Measurements from ENCODE around the gene RIMS4.
A peak's percentile ranks its signal among the peaks of the same experiment; 100 is the strongest.

RIMS4 gene

DNA sequence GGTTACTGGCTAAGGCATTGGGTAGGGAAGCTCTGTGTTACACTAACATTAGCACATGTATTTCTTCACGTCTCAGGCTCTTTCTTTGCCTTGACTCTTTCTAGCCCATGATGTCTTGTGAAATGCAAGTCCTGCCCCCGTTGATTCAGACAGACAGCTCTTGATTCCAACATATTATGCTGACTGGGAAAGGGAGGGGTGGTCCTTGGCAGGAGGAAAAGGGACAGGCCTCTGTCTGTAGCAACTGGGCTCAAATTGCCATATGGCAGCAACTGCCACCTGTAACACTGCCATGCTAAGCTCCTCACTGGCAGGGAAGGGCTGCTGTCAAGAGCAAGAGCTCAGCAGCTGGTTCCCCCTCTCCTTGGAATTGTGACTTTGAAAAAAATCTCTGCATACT is 70.4 kb downstream of the RIMS4 start:
- no peak for DNase-seq (ENCODE audit: low spot score)

DNA sequence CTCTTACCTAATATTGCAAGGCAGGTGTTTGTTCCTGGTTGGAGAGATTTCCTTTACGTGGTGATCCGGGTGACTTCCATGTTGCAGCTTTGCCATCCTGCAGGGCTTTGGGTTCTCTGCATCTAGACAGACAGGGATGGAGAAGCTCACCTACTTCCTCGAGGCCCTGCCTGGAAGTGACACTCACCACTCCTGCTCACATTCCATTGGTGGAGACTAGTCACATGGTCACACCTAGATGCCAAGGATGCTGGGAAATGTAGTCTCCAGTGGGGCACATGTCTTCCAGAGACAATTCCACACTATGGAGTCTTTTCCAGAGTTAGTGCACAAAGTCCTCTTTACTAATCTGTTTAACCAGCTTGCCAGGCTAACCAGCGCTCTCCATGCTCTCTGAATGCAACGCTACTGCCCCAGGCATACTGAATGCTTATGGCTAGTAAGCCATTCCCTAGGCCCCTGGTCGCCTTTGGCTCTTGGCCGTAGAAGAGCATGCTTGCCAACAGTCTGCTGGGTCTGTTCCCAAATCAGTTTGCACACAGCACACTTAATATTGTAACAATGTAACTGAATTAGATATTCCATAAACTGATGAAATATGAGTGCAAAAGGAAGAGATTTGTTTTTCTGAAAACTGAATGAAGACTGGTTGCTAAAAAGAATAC is 71.4 kb downstream of the RIMS4 start:
- DNase-seq (ENCODE audit: low spot score), result peak; percentile 71

DNA sequence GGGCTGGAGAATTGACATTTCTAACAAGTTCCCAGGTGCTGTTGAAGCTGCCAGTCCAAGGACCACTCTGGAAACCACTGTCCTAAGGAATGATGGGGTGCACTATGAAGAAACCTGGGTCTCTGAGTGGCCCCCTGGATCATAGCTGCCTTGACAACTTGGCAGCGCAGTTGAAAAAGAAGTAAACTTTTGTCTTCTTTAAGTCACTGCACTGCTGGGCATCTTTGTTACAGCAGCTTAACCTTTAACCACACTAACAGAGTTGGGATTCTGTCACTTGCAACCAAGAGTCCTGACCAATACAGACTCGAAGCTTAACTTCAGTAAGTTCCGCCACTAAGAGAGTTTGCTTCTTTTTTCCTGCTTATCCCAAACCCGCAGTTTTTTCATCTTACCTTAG is 73.2 kb downstream of the RIMS4 start:
- no peak for DNase-seq (ENCODE audit: low spot score)

DNA sequence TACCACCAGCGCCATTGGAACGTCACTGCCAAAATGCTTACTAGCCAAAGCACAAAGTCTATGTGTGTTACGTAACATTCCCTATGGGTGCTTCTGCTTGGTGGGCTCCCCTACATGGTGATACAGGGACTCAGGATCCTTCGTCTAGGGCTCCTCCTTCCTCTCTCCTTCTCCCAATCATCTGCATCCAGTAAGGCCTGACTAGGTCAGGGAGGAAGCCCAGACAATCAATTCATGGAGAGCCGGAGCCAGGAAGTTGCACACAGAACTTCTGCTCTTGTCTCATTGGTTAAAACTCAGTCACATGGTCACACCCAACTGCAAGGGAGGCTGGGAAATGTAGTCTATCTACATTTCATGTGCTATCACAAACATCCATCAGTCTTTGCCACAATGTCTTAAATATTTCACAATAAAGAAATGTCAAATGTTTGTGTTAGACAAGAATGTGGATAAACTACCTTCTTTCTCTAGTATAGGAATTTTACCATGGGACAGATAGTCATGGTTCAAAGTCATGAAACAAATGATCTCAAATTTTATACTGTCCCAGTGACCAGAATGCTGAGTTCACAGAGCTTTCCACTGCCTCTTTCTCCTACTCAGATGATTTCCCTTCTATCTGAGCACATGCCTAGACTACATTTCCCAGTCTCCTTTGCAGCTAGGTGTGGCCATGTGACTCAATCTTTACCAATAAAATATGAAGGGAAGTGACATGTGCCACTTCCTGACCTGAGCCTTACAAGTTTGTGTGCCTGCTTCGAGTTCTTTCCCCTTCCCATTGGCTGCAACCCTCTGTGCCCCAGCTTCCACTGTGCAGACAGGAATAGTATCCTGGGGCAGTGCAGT is 74.0 kb downstream of the RIMS4 start:
- peak; percentile 59 for DNase-seq (ENCODE audit: low spot score)

DNA sequence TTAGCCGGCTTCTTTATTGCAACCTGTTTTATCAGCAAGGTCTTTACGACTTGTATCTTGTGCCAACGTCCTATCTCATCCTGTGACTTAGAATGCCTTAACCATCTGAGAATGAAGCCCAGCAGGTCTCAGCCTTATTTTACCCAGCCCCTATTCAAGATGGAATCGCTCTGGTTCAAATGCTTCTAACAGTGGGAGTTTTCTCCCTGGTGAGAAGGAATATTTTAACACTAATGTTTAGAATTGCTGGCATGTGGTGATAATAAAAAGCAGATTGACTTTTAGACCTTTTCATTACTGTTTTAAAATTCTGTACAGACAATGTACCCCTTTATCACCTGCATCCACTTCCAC is 74.6 kb downstream of the RIMS4 start:
- DNase-seq (ENCODE audit: low spot score), result no peak

DNA sequence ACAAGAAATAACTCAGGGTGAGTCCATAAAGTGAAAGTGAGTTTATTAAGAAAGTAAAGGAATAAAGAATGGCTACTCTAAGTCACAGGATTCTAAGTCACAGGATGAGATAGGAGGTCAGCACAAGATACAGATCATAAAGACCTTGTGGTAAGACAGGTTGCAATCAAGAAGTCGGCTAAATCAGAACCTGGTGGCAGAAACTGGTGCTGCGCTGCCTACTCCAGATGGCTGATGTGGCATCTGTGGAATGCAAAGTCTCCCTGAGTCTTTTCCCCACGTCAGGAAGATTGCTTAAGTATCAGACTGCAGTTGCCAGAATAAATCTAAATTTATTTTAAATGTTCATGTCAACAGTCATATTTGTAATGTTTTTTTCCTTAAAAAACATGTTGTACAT is 75.4 kb downstream of the RIMS4 start:
- no peak for DNase-seq (ENCODE audit: low spot score)

DNA sequence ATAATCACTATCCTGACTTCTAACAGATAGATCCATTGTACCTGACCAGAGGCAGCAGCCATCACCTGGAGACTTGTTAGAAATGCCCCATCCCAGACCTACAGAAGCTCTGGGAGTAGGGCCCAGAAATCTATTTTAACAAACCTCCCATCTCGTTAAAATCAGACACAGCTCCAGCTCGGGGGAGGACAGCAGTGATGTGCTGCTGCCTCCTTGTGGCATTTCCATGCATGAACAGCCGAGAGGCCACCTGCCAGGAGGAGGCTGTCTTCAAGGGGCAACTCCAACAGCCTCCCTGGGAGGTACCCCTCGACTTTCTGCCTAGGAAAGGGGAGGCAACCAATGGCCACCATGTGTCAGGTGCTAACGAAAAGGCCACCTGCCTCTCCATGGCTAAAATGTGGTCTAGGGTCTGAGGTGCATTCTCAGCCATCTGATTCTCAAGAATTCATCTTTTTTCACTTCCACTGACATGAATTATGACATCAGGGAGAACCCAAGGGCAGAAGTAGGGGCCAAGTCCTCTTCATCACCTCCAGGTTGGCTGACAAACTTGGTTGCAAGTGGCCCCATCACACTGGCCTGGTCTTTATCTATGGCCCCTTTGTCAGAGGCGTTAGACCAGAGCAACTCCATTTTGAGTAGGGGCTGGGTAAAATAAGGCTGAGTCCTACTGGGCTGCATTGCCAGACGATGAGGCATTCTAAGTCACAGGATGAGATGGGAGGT is 76.8 kb downstream of the RIMS4 start:
- peak; percentile 69 for DNase-seq (ENCODE audit: low spot score)

DNA sequence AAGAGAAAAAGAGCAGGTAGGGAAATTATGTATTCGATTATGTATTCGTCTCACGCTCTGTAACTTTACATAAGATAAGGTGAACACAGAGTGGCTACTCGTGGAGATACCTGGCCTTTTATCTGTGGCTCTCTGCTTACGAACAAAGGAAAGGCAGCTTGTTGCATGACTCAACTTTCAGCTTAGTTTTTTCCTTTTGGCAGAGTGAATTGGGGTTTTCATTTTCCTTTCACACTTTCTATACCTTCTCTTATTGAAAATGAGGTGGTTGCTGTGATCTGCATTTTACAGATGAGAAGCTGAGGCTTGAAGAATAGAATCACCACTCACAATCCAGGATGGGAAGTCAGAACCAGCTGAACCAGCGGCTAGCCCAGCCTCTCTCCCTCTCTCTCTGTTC is 78.0 kb downstream of the RIMS4 start:
- DNase-seq (ENCODE audit: low spot score), result peak; percentile 10

DNA sequence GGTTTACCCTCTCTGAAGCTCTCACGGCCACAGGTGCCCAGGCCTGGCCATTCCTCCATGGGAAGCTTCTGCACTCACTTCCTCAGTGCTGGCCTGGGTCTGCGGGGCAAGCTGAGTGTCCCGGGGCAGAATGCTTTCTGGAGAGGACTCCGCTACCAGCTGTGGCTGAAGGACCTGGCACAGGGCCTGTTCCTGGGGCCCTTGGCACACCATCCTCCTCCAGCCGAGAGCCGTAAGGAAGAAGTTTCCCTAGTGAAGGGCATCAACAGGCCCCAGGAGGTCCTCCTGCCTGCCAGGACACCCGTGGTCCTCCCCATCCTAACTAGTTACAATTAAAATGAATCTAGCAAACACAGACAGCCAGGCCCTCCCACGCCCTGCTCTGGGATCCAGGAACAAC is 78.7 kb downstream of the RIMS4 start:
- no peak for DNase-seq (ENCODE audit: low spot score)

DNA sequence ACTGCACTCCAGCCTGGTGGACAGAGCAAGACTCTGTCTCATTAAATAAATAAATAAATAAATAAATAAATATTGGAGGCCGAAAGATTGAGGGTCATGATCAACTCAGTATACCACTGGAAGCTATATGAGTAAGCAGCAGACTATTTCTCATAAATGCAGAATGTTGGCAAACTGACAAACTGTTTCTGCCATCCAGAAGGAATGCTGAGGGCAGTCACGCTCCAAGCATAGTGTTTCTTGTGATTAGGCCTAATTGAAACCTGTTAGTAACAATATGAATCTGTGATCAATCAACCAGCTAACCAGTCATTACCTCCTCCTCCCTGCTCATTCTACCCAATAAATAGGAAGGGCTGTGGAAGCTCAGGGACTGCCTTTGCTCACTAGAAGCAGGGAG is 79.9 kb downstream of the RIMS4 start:
- DNase-seq (ENCODE audit: low spot score), result no peak

DNA sequence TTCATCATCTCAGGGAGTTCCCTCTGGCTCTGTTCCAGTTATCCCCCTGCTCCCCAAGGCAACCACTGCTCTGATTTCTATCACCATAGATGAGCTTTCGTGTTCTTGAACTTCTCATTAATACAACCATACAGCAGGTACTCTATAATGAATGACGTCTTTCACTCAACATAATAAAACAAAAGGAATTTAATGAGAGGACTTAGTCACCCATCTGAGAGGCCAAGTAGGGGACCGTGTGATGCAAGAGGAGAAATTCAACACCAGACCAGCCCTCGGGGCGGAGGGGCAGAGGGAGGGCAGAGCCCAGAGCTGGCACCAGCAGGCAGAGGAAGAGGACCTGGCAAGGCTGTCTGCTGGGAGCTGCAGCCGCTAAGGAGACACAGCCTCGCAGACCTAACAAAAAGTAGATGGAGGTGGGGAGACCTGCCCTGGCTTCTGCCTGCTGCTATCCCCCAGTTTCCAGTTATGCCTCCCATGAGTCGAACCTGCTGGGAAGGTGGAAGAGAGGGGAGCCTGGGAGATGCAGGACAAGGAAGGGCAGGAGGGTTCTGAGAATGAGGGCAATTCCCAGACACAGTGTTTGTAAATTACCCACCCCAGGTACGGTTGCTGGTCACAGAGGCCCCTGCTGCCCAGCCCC is 81.4 kb downstream of the RIMS4 start:
- no peak for DNase-seq (ENCODE audit: low spot score)

DNA sequence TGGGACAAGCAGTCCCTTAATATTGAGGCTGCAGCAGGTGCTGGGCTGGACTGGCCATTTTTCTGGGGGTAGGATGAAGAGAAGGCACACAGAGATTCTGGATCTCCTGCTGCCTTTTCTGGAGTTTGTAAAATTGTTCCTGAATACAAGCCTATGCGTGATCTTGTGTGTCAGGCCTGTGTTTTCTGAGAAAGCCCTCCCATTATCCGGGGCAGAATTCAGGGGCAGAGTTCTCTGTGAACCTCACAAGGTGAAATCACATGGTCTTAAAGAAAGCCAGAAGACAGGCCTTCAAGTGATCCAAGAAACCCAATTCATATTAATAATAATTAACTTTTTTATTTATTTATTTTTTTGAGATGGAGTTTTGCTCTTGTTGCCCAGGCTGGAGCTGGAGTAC is 82.7 kb downstream of the RIMS4 start:
- DNase-seq (ENCODE audit: low spot score), result no peak

DNA sequence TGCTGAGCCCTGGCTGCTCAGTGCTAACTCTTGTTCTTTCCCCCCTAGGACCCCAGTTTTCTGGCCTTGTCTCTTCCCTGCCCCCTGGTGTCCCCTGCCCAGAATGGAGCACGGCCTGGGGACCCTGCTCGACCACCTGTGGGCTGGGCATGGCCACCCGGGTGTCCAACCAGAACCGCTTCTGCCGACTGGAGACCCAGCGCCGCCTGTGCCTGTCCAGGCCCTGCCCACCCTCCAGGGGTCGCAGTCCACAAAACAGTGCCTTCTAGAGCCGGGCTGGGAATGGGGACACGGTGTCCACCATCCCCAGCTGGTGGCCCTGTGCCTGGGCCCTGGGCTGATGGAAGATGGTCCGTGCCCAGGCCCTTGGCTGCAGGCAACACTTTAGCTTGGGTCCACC is 83.3 kb downstream of the RIMS4 start:
- DNase-seq (ENCODE audit: low spot score), result no peak

DNA sequence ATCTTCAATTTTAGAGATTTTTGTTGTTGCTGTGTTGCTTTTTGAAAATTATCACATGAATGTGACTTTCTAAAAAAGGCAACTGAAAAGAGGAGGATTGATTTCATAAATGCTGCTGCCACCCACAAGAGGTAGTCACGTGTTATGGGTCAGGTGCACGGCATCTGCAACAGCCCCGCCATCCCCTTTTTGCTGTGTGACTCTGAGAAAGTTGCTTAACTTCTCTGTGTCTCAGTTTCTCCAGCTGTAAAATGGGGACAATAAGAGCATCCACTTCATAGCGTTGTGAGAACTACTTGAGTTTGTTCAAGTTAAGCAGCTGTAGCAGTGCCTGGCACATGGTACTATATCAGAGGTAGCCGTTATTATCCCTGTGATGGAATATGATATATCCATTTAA is 84.5 kb downstream of the RIMS4 start:
- DNase-seq (ENCODE audit: low spot score), result no peak

DNA sequence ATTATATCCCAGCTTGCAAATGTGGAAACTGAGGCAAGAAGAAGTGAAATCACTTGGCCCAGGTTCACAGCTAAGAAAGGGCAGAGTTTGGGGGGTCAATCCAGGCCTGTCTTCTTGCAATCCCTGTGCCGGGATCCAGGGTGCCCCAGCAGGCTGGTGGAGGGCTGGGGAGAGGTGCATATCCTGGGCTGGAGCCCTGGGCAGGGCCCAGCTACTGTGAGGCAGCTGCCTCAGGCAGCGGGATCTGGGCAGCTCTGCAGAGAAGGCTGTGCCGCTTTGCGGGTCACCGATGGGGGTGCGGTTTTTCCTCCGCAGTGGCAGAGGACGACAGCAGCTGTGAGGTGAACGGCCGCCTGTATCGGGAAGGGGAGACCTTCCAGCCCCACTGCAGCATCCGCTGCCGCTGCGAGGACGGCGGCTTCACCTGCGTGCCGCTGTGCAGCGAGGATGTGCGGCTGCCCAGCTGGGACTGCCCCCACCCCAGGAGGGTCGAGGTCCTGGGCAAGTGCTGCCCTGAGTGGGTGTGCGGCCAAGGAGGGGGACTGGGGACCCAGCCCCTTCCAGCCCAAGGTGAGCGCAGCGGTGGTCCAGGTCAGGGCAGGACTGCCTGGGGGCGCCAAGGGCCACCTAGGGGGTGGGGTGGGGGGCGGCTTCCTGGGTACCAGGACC is 85.8 kb downstream of the RIMS4 start:
- DNase-seq (ENCODE audit: low spot score), result no peak

DNA sequence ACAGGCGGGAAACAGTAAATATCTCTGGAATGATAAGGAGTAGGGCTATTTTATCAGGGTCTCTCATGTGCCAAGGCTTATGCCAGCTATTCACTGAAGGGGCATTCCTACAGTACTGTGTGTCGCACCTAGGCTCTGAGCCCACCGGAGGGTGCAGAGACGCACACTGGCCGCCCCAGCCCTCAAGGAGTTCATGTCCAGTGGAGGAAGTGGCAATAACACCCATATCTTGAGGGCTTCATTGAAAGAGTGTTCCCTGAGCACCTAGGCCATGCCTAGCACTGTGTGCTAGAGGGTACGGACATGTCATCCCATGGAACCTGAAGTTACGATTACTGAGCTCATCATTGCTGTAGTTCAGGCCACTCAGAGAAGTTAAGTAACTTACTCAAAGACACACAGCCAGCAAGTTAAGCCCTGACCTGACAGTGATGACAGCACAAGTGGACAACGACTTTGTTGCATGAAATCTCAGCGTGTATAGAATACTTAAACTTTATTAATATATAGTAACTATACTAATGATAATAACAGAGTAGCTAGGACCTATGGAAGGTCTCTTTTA is 86.5 kb downstream of the RIMS4 start:
- DNase-seq (ENCODE audit: low spot score), result no peak

DNA sequence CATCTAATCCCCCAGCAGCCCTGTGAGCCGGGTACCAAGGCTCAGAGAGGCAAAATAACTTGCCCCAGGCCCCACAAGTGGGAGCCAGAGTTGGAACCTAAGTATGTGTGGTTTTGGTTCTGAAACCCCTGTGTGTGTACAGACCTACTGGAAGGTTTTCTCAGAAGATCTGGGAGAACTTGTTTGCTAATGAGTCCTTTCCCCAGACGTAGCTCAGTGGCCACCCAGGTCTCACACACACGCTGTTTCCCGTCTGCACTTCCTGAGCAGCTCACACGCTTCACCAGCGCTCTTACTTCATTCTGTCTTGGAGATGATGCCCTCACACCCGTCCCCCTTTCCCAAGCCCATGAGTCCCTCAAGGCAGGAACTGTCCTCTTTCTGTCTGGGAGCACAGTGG is 87.0 kb downstream of the RIMS4 start:
- DNase-seq (ENCODE audit: low spot score), result no peak

DNA sequence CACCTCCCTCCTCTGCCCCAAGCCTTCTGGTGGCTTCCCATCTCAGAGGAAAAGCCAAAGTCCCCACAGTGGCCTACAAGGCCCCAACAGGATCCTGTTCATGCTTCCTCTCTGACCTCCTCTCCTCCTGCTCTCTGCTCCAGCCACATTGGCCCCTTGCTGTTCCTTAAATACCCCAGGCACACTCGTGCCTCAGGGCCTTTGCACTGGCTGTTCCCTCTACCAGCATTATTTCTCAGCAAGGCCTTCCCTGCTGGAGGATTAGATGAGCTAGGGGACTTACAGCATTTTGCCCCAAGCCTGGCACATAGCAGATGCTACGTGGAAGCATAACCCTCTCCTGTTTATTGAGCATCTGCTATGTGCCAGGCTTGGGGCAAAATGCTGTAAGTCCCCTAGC is 87.4 kb downstream of the RIMS4 start:
- no peak for DNase-seq (ENCODE audit: low spot score)

DNA sequence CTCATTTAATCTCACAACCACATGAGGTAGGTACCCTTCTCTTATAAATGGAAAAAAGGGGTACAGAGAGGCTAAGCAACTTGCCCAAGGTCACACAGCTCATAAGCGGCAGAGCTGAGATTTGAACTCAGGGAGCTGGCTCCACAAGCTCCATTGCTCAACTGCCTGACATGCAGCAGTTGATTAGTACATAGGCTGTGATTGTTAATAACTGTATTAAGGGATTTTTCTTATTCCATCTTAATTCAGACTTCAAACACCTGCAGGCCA is 88.6 kb downstream of the RIMS4 start:
- DNase-seq (ENCODE audit: low spot score), result no peak

DNA sequence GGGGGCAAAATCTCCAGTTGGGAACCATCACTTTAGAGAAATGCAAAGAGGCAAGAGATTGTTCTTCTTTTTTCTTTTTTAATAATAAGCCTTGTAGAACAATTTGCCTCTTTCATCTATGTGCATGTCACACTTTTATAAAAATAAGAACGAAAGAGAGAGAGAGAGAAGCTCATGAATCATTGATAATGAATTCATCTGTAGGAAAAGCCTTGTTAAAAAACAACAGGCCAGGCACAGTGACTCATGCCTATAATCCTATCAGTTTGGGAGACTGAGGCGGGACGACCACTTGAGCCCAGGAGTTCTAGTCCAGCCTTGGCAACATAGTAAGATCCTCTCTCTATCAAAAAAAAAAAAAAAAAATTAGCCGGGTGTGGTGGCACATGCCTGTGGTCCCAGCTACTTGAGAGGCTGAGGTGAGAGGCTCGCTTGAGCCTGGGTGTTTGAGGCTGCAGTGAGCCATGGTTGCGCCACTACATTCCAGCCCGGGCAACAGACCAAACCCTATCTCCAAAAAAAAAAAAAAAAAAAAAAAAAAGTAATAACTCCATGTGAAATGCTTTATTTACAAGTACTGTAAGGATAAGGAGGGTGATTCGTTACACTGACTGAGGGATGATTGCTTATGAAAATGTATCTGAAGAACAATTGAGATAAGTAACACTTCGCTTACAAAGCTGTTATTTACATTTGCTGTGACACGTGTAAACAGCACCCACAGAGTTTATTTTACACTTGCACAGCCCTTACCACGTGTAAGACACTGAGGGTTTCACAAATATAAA is 89.2 kb downstream of the RIMS4 start:
- DNase-seq (ENCODE audit: low spot score), result no peak

DNA sequence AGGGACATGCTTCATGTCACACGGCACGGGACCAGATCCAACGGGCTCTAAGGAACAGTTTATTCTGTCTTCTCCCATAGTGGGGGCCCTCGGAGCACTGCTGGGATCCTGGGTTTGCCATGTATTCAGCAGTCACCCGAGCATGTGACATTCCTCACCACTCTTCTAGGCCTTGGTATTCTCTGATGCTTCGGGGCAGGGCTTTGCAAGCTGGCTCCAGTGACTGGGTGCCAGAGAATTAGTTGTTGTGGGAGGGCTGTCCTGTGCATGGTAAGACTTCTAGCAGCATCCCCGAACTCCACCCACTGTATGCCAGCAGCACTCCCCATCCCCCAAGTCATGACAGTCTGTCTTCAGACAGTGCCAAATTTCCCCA is 89.7 kb downstream of the RIMS4 start:
- DNase-seq (ENCODE audit: low spot score), result no peak
